Hepatic stellate cell (primary cell): ENCODE results near the gene ALPK3.

Experiments used
- DNase-seq: peaks from one replicate; pipeline ENCODE4 v3.0.0; 2011; ENCODE audit warnings: low spot score

Gene ALPK3

GRCh38 chr15:84922530-84922929 lies 105.4 kb downstream of the ALPK3 start:
- DNase-seq = no peak
